ENCODE measurements around the gene FGR. TPM values are rescaled to one million over a fixed set of nuclear protein-coding genes. Genes with fewer than 3 reads are reported as not detected.

Gene FGR
- total and polyA plus RNA-seq, 2 donors (not counting 1 experiment from before 2014, with no cell fraction given), result 57.0 to 295 TPM

GRCh38 chr1:27656157-27656893, 21.3 kb upstream of the FGR start:
- Histone ChIP-seq H3K79me2 (ENCODE audit: control insufficient read depth, insufficient read depth, low read length) (no peaks in the 10 kb centered on the region), H4K20me1 (ENCODE audit: control insufficient read depth, insufficient read depth, low read length, poor library complexity, severe bottlenecking) (no peaks in the 10 kb centered on the region), H3K4me1 (ENCODE audit: control insufficient read depth in 2 of 2, insufficient read depth in 2 of 2, low read length in 2 of 2) (peaks cover 26 to 47% of the 10 kb centered on the region in 2 donors), H3K27ac (ENCODE audit: low read length in 2 of 2) (no peak overlapping the region), H3K4me3 (ENCODE audit: control extremely low read depth in 1 of 5, extremely low read depth in 1 of 5, insufficient read depth in 1 of 5, low read depth in 2 of 5, low read length in 4 of 5) (no peak overlapping the region), H3K9me3 (ENCODE audit: control extremely low read depth in 1 of 3, control insufficient read depth in 2 of 3, insufficient read depth in 1 of 3, low read length in 2 of 3) (no peaks in the 10 kb centered on the region), H2AFZ (ENCODE audit: insufficient read depth, low read depth, low read length, poor library complexity, severe bottlenecking) (no peak overlapping the region), H3K36me3 (replicated peaks in 1 of 2; ENCODE audit: control extremely low read depth in 1 of 2, control insufficient read depth in 1 of 2, extremely low read depth in 1 of 2, insufficient read depth in 2 of 2, low read length in 1 of 2) (no peaks in the 10 kb centered on the region), H3K4me2 (replicated peaks; ENCODE audit: low read depth, low read length, poor library complexity, severe bottlenecking) (no peak overlapping the region), H3K9ac (ENCODE audit: low read length) (no peak overlapping the region), H3K27me3 (replicated peaks in 1 of 4; ENCODE audit: control extremely low read depth in 1 of 4, control insufficient read depth in 3 of 4, insufficient read depth in 4 of 4, low read length in 3 of 4) (no peaks in the 10 kb centered on the region)
- H3K4me1 Mint-ChIP-seq, result peaks cover 42% of the 10 kb centered on the region
- POLR2A ChIA-PET, result interaction anchor here (0.8 to 1.6 kb wide), 4 partner anchors 9 to 31 kb away, joined by 3 to 9 read pairs (median 4); no protein-coding TSS in a partner anchor
- H3K27me3 Mint-ChIP-seq, result no peaks in the 10 kb centered on the region
- intact Hi-C loops (cut with micrococcal nuclease), result no loop called here
- CTCF ChIA-PET, result interaction anchor here (1.0 to 2.4 kb wide), 7 partner anchors 10 to 51 kb away, joined by 3 to 15 read pairs (median 5); no protein-coding TSS in a partner anchor
- no peaks in the 10 kb centered on the region for H3K9me3 Mint-ChIP-seq (ENCODE audit: insufficient read depth)
- DNase-seq, result peak; percentile 34
- peak overlapping the region; percentile 8 for H3K4me3 Mint-ChIP-seq
- peak overlapping the region; percentile 58 for H3K27ac Mint-ChIP-seq
- ATAC-seq (ENCODE audit: low read depth), result no peak
- TF ChIP-seq EZH2 (IDR thresholded peaks at IDR 0.05; ENCODE audit: borderline replicate concordance, insufficient read depth, low read depth, low read length, poor library complexity, severe bottlenecking) (no peak), CTCF (IDR thresholded peaks at IDR 0.05) (no peak)
- 89% methylated on average over 7 of the region's 7 CpGs for WGBS (ENCODE audit: insufficient coverage)
